HepG2 (cell line): ENCODE measurements around the gene CST8. TPM values are rescaled to one million over a fixed set of nuclear protein-coding genes. Genes with fewer than 3 reads are reported as not detected.
A peak's percentile ranks its signal among the peaks of the same experiment; 100 is the strongest.

Source experiments
- BORCS8-MEF2B ChIP-seq: sonication (generic); formaldehyde crosslinking; IDR thresholded peaks from 2 replicates; pipeline ENCODE4 v1.8.0; 2022; ENCODE audit warnings: mild to moderate bottlenecking, missing genetic modification reagents
- ELF3 ChIP-seq: IDR thresholded peaks from 2 replicates; pipeline ENCODE4 v1.6.1; 2016; ENCODE audit warnings: missing genetic modification reagents, missing compliant biosample characterization
- GPN1 ChIP-seq: sonication (generic); formaldehyde crosslinking; IDR thresholded peaks from 2 replicates; pipeline ENCODE4 v1.5.1; 2020; ENCODE audit warnings: missing genetic modification reagents, borderline replicate concordance
- KDM5B ChIP-seq: sonication (generic); formaldehyde crosslinking; IDR thresholded peaks from 2 replicates; pipeline ENCODE4 v1.4.0; 2020; ENCODE audit warnings: missing genetic modification reagents, mild to moderate bottlenecking, borderline replicate concordance
- KMT2B ChIP-seq: IDR thresholded peaks from 2 replicates; pipeline ENCODE4 v1.6.1; 2016; ENCODE audit warnings: missing genetic modification reagents, missing compliant biosample characterization
- MTA3 ChIP-seq: sonication (generic); formaldehyde crosslinking; IDR thresholded peaks from 2 replicates; pipeline ENCODE4 v1.4.0; 2020; ENCODE audit warnings: missing genetic modification reagents
- NR2F1 ChIP-seq, 2 experiments: fragments of 450-650 bp in 1 of 2; formaldehyde crosslinking in 1 of 2; IDR thresholded peaks; 2 replicates each; pipeline versions ENCODE4 v1.5.0 to v1.6.1; 2016 to 2020; ENCODE audit warnings: mild to moderate bottlenecking in 1 of 2, missing compliant biosample characterization in 1 of 2, missing genetic modification reagents in 1 of 2, moderate library complexity in 1 of 2
- THAP7 ChIP-seq: sonication (generic); formaldehyde crosslinking; IDR thresholded peaks from 2 replicates; pipeline ENCODE4 v1.8.1; 2023; ENCODE audit warnings: mild to moderate bottlenecking, missing genetic modification reagents
- USF2 ChIP-seq, 2 experiments: sonication (generic) in 1 of 2; formaldehyde crosslinking in 1 of 2; IDR thresholded peaks; 2 replicates each; pipeline versions ENCODE4 v1.5.1 to v1.6.1; 2011 to 2020; ENCODE audit warnings: borderline replicate concordance in 1 of 2, low read depth in 1 of 2, low read length in 1 of 2, mild to moderate bottlenecking in 1 of 2, missing genetic modification reagents in 1 of 2, moderate library complexity in 1 of 2
- ZNF230 ChIP-seq: sonication (generic); formaldehyde crosslinking; IDR thresholded peaks from 2 replicates; pipeline ENCODE4 v1.4.0; 2020; ENCODE audit warnings: mild to moderate bottlenecking, missing genetic modification reagents
- ZNF280D ChIP-seq: sonication (generic); formaldehyde crosslinking; IDR thresholded peaks from 2 replicates; pipeline ENCODE4 v1.5.1; 2020; ENCODE audit warnings: mild to moderate bottlenecking, missing genetic modification reagents
- ZNF318 ChIP-seq: sonication (generic); formaldehyde crosslinking; IDR thresholded peaks from 2 replicates; pipeline ENCODE4 v1.4.0; 2020; ENCODE audit warnings: mild to moderate bottlenecking, missing genetic modification reagents
- ZNF652 ChIP-seq: IDR thresholded peaks from 2 replicates; pipeline ENCODE4 v1.6.1; 2016; ENCODE audit warnings: low read depth, borderline replicate concordance
- ZNF724P ChIP-seq: sonication (generic); formaldehyde crosslinking; IDR thresholded peaks from 2 replicates; pipeline ENCODE4 v1.8.0; 2022; ENCODE audit warnings: missing genetic modification reagents, borderline replicate concordance
- polyA plus RNA-seq, 8 experiments: library from polyadenylated mRNA; depleted of rRNA in 3 of 8; stranded (reverse) in 7 of 8; unstranded in 1 of 8; fragments of >200 nt; fragmentation: Illumina TruSeq in 4 of 8; extraction: Trizol in 4 of 8; gene quantifications; 2 replicates each; pipeline versions ENCODE4 v1.2.1 to v1.2.3, GENCODE V29; 2011 to 2016; ENCODE audit warnings: low read depth in 4 of 8, missing spikeins in 1 of 8, mixed read lengths in 1 of 8; ENCODE audit not compliant: insufficient read depth in 1 of 8
- total RNA-seq, 5 experiments: library from RNA; depleted of rRNA; stranded (reverse); fragments of >200 nt; fragmentation: Illumina TruSeq; extraction: Trizol; gene quantifications; 2 replicates each; pipeline ENCODE4 v1.2.3, GENCODE V29; 2016; ENCODE audit warnings: low read depth in 1 of 5

Gene CST8
- total and polyA plus RNA-seq, 2 of the 13 experiments (the other 11 are each of a cell fraction or from before 2014, with no cell fraction given): not detected

- TF ChIP-seq ZNF318 (CRISPR knock-in tag) (no peak), MTA3 (CRISPR knock-in tag) (no peak), NR2F1 (CRISPR knock-in tag; IDR thresholded peaks at IDR 0.05) (peak; percentile 48 to 72; a peak in 3 of 4 replicates), BORCS8-MEF2B (CRISPR knock-in tag) (no peak), ZNF724P (CRISPR knock-in tag) (no peak), ZNF652 (no peak), KDM5B (CRISPR knock-in tag) (peak; percentile 50; the same call in 1 of the 2 replicates), ZNF280D (CRISPR knock-in tag) (no peak), ZNF230 (CRISPR knock-in tag) (no peak), KMT2B (no peak), GPN1 (no peak), THAP7 (CRISPR knock-in tag) (no peak), USF2 (IDR thresholded peaks at IDR 0.05; ENCODE audit: low read depth, low read length) (no peak), USF2 (CRISPR knock-in tag; IDR thresholded peaks at IDR 0.05; ENCODE audit: borderline replicate concordance) (no peak), ELF3 (peak; percentile 81)
Measured at GRCh38 chr20:23509247-23509913, 18.5 kb downstream of the CST8 start (continued).
